Measurements from ENCODE around the gene TBX2.

TBX2 gene

DNA sequence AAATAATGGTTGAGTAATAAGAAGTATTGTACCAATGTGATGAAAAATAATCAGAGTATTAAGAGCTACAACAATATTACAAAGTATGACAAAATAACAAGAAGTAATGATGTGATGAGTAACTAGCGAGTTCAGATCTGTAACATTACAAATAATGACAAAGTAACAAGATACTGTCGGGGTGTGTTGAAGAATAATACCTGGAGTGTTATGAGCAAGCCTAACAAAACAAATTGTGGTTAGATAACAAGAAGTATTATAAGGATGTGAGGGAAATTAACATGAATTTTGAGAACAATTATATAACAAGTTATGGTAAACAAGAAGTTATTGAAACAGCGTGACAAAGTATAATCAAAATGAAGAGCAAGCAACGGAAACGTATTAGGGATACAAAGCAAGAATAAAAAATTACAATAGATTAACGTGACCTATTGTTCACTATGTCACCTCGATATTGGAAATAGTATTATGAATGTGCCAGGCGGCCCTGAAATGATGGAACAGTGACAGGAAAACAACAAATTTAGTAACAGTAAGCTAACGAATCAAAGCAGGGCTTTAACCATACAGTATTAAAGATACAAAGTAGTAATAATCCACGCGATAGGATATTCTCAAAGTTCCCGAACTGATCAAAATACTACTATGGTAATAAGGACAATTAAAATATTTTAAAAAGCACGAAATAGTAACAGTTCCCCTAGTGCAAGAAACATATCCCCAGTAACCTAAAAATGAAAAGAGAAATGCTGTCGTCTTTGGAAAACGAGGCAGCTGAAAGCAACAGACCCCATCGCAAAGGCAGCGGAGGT lies 54.1 kb downstream of the TBX2 start:
- no peak for DNase-seq (ENCODE audit: low read depth in 2 of 2)

DNA sequence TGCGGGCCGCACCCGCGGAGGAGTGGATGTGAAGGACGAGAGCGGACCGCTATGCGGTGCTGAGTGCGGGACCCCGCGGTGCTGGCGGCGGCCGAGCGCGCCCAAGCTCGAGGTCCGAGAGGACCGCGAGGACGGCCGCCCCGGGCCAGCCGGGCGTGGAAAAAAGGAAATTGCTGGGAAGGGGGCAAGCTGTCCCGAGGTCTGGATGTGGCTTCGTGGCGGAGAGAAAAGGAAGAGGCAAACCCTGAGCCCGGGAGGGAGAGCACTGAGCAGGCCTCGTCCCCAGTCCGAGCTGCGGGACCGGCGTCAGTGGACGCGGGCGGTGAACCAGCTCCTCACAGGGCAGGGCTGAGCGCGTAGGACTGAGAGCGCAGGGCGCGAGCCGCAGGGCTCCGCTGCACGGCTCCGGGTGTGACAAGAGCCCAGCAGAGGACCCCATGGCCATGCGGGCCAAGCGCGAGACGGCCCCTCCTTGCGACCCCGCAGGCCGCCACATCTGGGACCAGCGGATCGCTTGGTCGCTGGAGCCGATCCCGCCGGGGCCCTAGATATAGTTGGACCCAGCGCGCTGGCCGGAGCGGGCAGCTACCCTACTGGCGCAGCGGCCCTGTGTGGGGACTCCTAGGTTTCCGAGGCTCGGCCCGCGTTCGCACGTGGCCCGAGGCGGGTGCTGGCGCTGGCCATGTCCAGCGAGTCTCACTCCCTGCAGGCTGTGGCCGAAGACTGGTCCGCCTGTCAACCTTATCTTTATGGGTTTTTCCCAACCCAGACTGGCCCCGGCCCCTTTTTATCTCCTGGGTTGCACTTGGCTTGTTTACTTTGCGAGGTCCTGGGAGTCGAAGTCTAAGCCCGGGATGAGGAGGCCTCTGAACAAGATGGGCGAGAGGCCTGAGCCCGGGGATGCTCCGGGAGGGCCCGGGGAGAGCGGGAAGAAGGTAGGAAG lies 55.0 kb downstream of the TBX2 start:
- DNase-seq (ENCODE audit: low read depth in 2 of 2), result no peak

DNA sequence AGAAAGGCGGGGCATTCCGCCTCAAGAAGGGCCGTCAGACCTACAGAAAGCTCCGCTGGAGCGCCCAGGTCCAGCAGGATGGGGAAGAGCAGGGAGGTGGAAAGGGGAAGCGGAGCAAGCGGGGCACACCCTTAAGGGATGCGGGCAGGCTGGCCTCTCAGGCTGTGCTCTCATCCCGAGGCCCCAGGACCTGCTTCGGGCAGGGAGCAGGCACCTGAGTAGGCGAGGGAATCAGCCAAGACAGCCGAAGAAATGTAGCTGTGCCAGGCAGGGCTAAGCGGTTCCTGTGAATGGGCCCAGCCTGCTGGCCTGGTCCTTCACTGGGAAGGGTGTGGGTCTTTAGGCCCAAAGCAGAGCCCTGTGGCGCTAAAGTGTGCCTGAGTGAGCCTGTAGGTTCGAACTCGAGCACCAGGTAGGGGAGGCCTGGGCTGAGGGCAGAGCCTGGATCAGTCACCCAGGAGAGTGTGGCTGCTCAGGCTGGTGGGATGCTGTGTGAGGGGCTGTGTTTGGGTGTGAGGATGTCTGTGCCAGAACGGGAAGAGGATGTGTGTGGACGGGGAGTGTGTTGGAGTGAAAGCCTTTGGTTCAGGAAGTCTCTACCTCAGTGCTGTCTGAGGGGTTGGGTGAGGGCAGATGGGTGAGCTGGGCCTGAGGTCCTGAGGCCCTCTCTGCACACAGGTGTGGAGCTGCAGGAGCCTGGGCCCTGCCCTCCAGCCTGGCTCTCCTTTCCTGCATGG lies 55.8 kb downstream of the TBX2 start:
- DNase-seq (ENCODE audit: low read depth in 2 of 2), result no peak

DNA sequence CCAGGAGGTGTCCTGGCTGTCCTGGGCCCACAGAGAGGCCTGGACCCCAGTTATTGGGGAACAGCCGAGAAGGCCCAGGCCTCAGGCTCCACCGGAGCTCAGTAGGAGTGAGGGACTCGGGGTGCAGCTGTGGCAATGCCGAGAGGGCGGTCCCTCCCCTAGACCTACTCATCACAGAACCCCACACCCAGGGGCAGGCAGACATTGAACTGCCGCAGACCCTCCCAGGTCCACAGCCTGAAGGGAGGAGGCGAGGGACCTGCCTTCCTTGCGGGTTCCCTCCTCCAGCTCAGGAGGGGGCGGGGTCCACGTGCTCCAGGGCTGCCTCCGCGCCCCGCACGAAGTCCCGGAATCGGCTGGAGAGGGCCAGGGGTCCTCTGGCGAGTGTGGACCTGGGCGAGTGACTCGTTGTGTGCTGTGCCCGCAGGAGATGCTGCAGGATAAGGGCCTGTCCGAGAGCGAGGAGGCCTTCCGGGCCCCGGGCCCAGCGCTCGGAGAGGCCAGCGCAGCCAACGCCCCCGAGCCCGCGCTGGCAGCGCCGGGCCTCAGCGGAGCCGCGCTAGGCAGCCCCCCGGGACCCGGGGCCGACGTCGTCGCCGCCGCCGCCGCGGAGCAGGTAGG lies 56.5 kb downstream of the TBX2 start:
- DNase-seq (ENCODE audit: low read depth in 2 of 2), result no peak

DNA sequence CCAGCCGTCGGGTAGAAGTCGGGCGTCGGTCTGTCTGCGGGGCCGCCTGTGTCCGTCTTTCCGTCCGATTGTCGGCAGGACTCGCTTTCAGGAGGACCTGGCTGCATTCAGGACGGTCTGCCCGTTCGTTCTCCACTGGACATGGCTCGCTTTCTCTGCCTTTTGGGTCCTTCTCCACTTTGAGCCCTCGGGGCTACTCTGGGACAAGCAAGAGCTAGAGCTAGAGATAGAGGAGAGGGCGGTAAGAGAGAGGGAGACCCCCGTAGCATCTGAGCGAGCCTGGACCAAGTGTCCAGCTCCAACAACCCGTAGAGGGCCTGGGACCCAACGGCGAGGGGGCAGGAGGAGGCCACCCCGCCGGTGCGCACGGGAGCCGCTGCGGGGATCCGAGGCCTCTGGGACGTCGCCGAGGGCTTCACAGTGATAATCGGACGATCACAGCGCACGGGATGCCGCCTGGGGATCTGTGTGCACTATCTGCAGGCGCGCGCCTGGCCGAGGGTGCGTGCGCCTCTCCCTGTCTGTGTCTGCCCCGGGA lies 57.1 kb downstream of the TBX2 start:
- DNase-seq (ENCODE audit: low read depth in 2 of 2), result no peak

DNA sequence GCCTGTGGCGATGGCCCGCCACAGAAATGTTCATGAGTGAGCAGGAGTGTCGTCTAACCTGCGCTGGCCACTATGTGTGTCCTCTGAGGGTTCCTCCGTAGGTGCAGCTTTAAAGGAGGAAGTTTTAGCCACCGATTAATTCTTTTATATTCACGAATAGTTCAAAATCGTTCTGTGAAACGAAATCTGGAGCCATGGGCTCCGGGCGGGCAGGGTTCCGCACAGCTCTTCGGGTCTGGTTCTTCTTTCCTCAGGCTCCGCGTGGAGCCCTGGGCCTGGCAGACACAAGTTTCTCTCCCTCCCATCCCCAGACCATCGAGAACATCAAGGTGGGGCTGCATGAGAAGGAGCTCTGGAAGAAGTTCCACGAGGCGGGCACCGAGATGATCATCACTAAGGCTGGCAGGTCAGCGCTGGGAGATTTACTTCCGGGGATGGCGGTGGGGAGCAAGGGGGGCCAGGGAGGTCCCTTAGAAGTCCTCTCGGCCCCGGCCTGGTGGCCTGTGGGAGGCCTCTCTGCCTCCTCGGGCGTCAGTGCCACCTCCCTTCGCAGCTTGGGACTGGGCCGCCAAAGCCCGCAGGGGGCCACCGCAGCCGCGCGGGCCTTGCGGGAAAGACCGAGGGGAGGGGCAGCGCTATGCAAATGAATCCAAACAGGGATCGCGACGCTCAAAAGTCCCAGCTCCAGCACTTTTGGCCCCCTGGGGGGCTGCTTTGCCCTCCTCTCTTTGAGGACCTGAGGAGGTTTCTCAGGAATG lies 57.8 kb downstream of the TBX2 start:
- no peak for DNase-seq (ENCODE audit: low read depth in 2 of 2)

DNA sequence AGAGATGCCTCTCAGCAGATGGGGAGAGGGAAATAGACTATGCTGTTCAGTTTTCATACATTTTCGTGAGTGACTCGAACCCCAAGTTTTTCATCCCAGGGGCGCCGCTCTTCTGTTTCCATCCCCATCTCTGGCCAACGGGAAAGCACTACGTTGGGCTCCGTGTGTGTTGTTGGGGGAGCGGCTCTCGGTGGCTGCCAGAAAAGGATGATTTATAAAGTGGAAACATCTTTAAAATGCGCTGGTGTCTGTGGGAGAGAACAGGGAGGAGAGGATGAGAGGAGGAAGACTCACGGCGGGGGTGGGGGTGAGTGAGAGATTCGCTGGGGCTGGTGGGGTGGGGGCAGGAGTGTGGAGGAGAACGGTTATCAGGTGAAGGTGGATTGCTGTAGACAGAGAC lies 58.4 kb downstream of the TBX2 start:
- no peak for DNase-seq (ENCODE audit: low read depth in 2 of 2)

DNA sequence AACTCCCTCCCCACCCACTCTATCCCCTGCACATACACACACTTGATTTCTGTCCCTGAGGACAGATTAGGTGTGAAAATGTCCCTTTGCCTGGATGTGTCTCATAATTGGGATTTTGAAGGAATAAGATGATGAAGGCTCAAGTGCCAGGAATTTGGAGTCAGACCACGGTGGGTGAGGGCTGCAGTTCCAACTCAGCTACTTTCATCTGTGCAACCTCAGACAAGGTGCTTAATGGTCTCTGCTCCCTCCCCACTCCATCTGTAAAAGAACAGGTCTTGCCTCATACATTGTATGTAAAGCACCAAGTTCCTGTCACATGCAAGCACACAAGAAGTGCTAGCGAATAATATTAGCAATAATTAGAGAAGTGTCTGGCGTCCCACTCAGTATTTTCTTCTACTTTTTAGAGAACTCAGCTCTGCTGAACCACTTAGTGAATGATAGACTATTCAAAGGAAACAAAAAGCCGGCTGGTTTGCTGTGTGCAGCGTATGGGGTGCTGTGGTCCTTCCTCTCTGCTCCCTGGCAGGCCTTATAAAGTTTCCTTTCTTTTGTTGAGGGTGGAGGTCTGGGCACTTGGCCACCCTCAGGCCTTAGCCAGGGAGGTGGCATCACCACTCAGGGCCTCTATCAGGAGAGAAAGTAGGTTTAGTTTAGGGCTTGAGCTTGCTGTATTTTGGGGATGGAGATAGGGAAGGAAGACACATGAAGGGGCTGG lies 58.9 kb downstream of the TBX2 start:
- no peak for DNase-seq (ENCODE audit: low read depth in 2 of 2)

All from stimulated activated CD4-positive, alpha-beta T cell treated with anti-CD3 and anti-CD28 coated beads, Interleukin-15, amount 100 ng/mL, for 48 hours (primary cell).